Measurements from ENCODE around the gene LEF1. TPM values are rescaled to one million over a fixed set of nuclear protein-coding genes. Genes with fewer than 3 reads are reported as not detected.

Gene LEF1
- total and polyA plus RNA-seq, 2 of the 8 experiments (the other 6 are each of a cell fraction or from before 2014, with no cell fraction given) = 2.6 to 5.2 TPM

GRCh38 chr4:108109997-108110416 is 58.7 kb downstream of the LEF1 start:
- Histone ChIP-seq H2BK120ac (replicated peaks; ENCODE audit: low read depth, low read length) (no peak overlapping the region), H3K14ac (ENCODE audit: insufficient read length) (no peak overlapping the region), H3K27me3 (replicated peaks in 1 of 4; ENCODE audit: control insufficient read depth in 3 of 4, extremely low read depth in 1 of 4, insufficient read depth in 3 of 4, low read length in 3 of 4) (no peaks in the 10 kb centered on the region), H4K8ac (ENCODE audit: extremely low read depth, insufficient read depth, low read length) (no peak overlapping the region), H2BK15ac (ENCODE audit: low read length) (no peak overlapping the region), H2BK20ac (ENCODE audit: low read length) (no peak overlapping the region), H4K91ac (replicated peaks; ENCODE audit: insufficient read length, low read length) (no peak overlapping the region), H3K23ac (ENCODE audit: insufficient read length) (no peak overlapping the region), H2BK12ac (ENCODE audit: low read depth, low read length) (no peak overlapping the region), H3K4me2 (ENCODE audit: insufficient read depth in 1 of 2, low read depth in 2 of 2, low read length in 2 of 2) (no peak overlapping the region), H2AFZ (ENCODE audit: low read length) (no peak overlapping the region), H3K9me3 (ENCODE audit: insufficient read depth in 2 of 2, low read depth in 1 of 2, low read length in 1 of 2) (no peaks in the 10 kb centered on the region), H3K9ac (replicated peaks in 1 of 4; ENCODE audit: extremely low read depth in 1 of 4, low read depth in 3 of 4, low read length in 3 of 4) (no peak overlapping the region), H3K4me3 (ENCODE audit: extremely low read depth in 1 of 4, insufficient read depth in 2 of 4, low read depth in 3 of 4, low read length in 4 of 4) (no peak overlapping the region), H3K79me2 (ENCODE audit: control insufficient read depth in 1 of 2, insufficient read depth in 2 of 2, low read length in 2 of 2) (no peaks in the 10 kb centered on the region), H3K56ac (replicated peaks; ENCODE audit: insufficient read length, low read depth, low read length) (no peak overlapping the region), H4K20me1 (replicated peaks in 1 of 2; ENCODE audit: control insufficient read depth in 1 of 2, insufficient read depth in 2 of 2, low read length in 2 of 2) (no peaks in the 10 kb centered on the region), H3K18ac (ENCODE audit: extremely low read depth, low read length) (no peak overlapping the region), H2BK5ac (ENCODE audit: low read depth, low read length) (no peak overlapping the region), H4K5ac (ENCODE audit: insufficient read length, low read depth, low read length) (no peak overlapping the region), H3K23me2 (ENCODE audit: low read depth, low read length) (no peaks in the 10 kb centered on the region), H3K27ac (ENCODE audit: low read depth, low read length) (no peak overlapping the region), H3K4me1 (replicated peaks in 1 of 4; ENCODE audit: control insufficient read depth in 3 of 4, insufficient read depth in 4 of 4, low read length in 3 of 4) (peaks cover 0 to 12% (median 8%) of the 10 kb centered on the region in 4 experiments; a peak in 5 of 7 replicates), H3K4ac (replicated peaks; ENCODE audit: insufficient read length, low read depth, low read length) (no peak overlapping the region), H3K79me1 (ENCODE audit: low read depth, low read length) (no peaks in the 10 kb centered on the region), H2AK5ac (ENCODE audit: low read depth, low read length) (no peak overlapping the region), H3K36me3 (ENCODE audit: control insufficient read depth in 2 of 4, insufficient read depth in 4 of 4, low read length in 3 of 4) (no peaks in the 10 kb centered on the region)
- no peak for FAIRE-seq
- DNase-seq (ENCODE audit: low read depth in 1 of 2, low spot score in 2 of 2) = no peak
- ChIA-PET POLR2A (ENCODE audit: partially characterized antibody) (no interaction called here), CTCF (ENCODE audit: partially characterized antibody) (interaction anchor here (0.8 to 1.7 kb wide), 3 partner anchors 10 to 383 kb away, joined by 3 read pairs; no protein-coding TSS in a partner anchor)
- 63% methylated on average over 2 of the region's 2 CpGs; no CpG with 5 or more reads in 1 of the 2 experiments for WGBS, 2 experiments (ENCODE audit: extremely low coverage in 1 of 2, insufficient coverage in 1 of 2, insufficient read length in 1 of 2, insufficient replicate concordance in 2 of 2, low coverage in 1 of 2, low lambda C conversion rate in 2 of 2, missing lambda C conversion rate in 1 of 2)
- TF ChIP-seq TAF1 (IDR thresholded peaks at IDR 0.05; ENCODE audit: low read depth, low read length) = no peak

All from H1 (cell line).